SU-DHL-6 (cell line): ENCODE data around the gene APC.

Experiments used
- H2AFZ ChIP-seq: fragments of 200-600 bp; sonication (generic); 2 replicates; pipeline ENCODE4 v1.6.1; 2014; ENCODE audit warnings: low read depth, mild to moderate bottlenecking, moderate library complexity, mixed read lengths, antibody characterized with exemption, low read length; ENCODE audit not compliant: severe bottlenecking
- H3F3A ChIP-seq: fragments of 200-600 bp; shearing (Covaris generic); 2 replicates; pipeline ENCODE4 v1.6.0; 2016; ENCODE audit warnings: antibody characterized with exemption, mild to moderate bottlenecking; ENCODE audit not compliant: insufficient read depth
- H3K27ac ChIP-seq: fragments of 200-600 bp; sonication (generic); 2 replicates; pipeline ENCODE4 v1.5.1; 2016; ENCODE audit warnings: low read depth, mild to moderate bottlenecking, low read length, moderate library complexity, mixed read lengths
- H3K27me3 ChIP-seq: fragments of 200-600 bp; sonication (generic), shearing (Covaris generic); 2 replicates; pipeline ENCODE4 v1.6.0; 2014; ENCODE audit warnings: mild to moderate bottlenecking, low read length
- H3K36me3 ChIP-seq: fragments of 200-600 bp; sonication (generic); 2 replicates; pipeline ENCODE4 v1.6.1; 2014; ENCODE audit warnings: mild to moderate bottlenecking, low read length, mixed read lengths
- H3K4me2 ChIP-seq: fragments of 300-600, 200-600 bp; shearing (Covaris generic), sonication (generic); 2 replicates; pipeline ENCODE4 v1.6.0; 2014; ENCODE audit warnings: low read length, low read depth, mild to moderate bottlenecking; ENCODE audit not compliant: poor library complexity, severe bottlenecking
- H3K4me3 ChIP-seq: fragments of 200-600 bp; sonication (generic); 2 replicates; pipeline ENCODE4 v1.5.1; 2014; ENCODE audit warnings: antibody characterized with exemption, low read length, mild to moderate bottlenecking, mixed read lengths; ENCODE audit not compliant: insufficient read depth, poor library complexity, severe bottlenecking
- H3K79me2 ChIP-seq: fragments of 200-600 bp; sonication (generic); 2 replicates; pipeline ENCODE4 v1.6.1; 2014; ENCODE audit warnings: mild to moderate bottlenecking, low read length, moderate library complexity; ENCODE audit not compliant: insufficient read depth
- H3K9ac ChIP-seq: fragments of 200-600 bp; sonication (generic); 2 replicates; pipeline ENCODE4 v1.7.0; 2014; ENCODE audit warnings: mild to moderate bottlenecking, low read length
- H3K9me2 ChIP-seq: fragments of 200-600 bp; sonication (generic); replicated peaks from 2 replicates; pipeline ENCODE4 v1.6.1; 2014; ENCODE audit warnings: low read length; ENCODE audit not compliant: insufficient read depth
- H3K9me3 ChIP-seq: fragments of 200-600 bp; sonication (generic); 2 replicates; pipeline ENCODE4 v1.6.1; 2014; ENCODE audit warnings: low read length, mixed read lengths; ENCODE audit not compliant: insufficient read depth
- H4K20me1 ChIP-seq: fragments of 200-600 bp; sonication (generic); 2 replicates; pipeline ENCODE4 v1.6.1; 2014; ENCODE audit warnings: low read depth, mild to moderate bottlenecking, antibody characterized with exemption, low read length, moderate library complexity, mixed read lengths
- CTCF ChIP-seq: fragments of 200-600 bp; sonication (generic); IDR thresholded peaks from one replicate; pipeline ENCODE4 v1.5.1; 2017; ENCODE audit warnings: antibody characterized with exemption, mild to moderate bottlenecking, low read length, moderate library complexity; ENCODE audit not compliant: insufficient read depth, poor library complexity, severe bottlenecking
- EZH2phosphoT487 ChIP-seq: fragments of 200-600 bp; sonication (generic), shearing (Covaris generic); conservative IDR thresholded peaks from 2 replicates; pipeline ENCODE4 v1.6.1; 2018; ENCODE audit warnings: mild to moderate bottlenecking, antibody characterized with exemption, low read length, moderate library complexity, mixed read lengths

APC gene

GRCh38 chr5:112795944-112796678, 58.4 kb downstream of the APC start:
- Histone ChIP-seq H3K4me2 (peak overlapping the region; percentile 1), H3K36me3 (no peaks in the 10 kb centered on the region)

GRCh38 chr5:112799661-112800060, 62.0 kb downstream of the APC start:
- Histone ChIP-seq H3K36me3 (peaks cover 13% of the 10 kb centered on the region; the same call in 1 of the 2 replicates), H2AFZ (no peak overlapping the region)
- TF ChIP-seq CTCF (no peak), EZH2phosphoT487 (no peak)

More at GRCh38 chr5:112795944-112796678, 58.4 kb downstream of the APC start:
- no peaks in the 10 kb centered on the region for H3K9me2 ChIP-seq
- H3F3A ChIP-seq = no peaks in the 10 kb centered on the region
- no peak overlapping the region for H2AFZ ChIP-seq
- TF ChIP-seq EZH2phosphoT487 (no peak), CTCF (no peak)
- no peak overlapping the region for H3K9ac ChIP-seq
- H3K4me3 ChIP-seq = no peak overlapping the region
- no peaks in the 10 kb centered on the region for H3K79me2 ChIP-seq
- H3K27me3 ChIP-seq = no peaks in the 10 kb centered on the region
- no peaks in the 10 kb centered on the region for H4K20me1 ChIP-seq
- no peak overlapping the region for H3K27ac ChIP-seq
- H3K9me3 ChIP-seq = no peaks in the 10 kb centered on the region

GRCh38 chr5:112800891-112801290, 63.2 kb downstream of the APC start:
- no peak overlapping the region for H3K4me2 ChIP-seq
- no peak overlapping the region for H3K4me3 ChIP-seq
- no peaks in the 10 kb centered on the region for H3F3A ChIP-seq
- no peak overlapping the region for H3K9ac ChIP-seq
- no peak for TF ChIP-seq CTCF
- no peak for TF ChIP-seq EZH2phosphoT487
- no peaks in the 10 kb centered on the region for H3K9me2 ChIP-seq
- H3K36me3 ChIP-seq = peaks cover 13% of the 10 kb centered on the region; the same call in 1 of the 2 replicates
- no peak overlapping the region for H3K27ac ChIP-seq
- no peak overlapping the region for H2AFZ ChIP-seq
- H3K79me2 ChIP-seq = no peaks in the 10 kb centered on the region
- no peaks in the 10 kb centered on the region for H3K9me3 ChIP-seq
- no peaks in the 10 kb centered on the region for H3K27me3 ChIP-seq
- H4K20me1 ChIP-seq = no peaks in the 10 kb centered on the region

More at GRCh38 chr5:112799661-112800060, 62.0 kb downstream of the APC start:
- Histone ChIP-seq H3K4me3 (no peak overlapping the region), H3K79me2 (no peaks in the 10 kb centered on the region), H3K9me3 (no peaks in the 10 kb centered on the region), H3K4me2 (no peak overlapping the region), H3F3A (no peaks in the 10 kb centered on the region), H3K9ac (no peak overlapping the region), H3K27me3 (no peaks in the 10 kb centered on the region), H3K9me2 (no peaks in the 10 kb centered on the region), H3K27ac (no peak overlapping the region), H4K20me1 (no peaks in the 10 kb centered on the region)
